ENCODE data around the gene ZC3H7B.

GRCh38 chr22:41314821-41315220 is 13.5 kb downstream of the ZC3H7B start:
- TF ChIP-seq ZNF274 (IDR thresholded peaks at IDR 0.05; ENCODE audit: low read depth, low read length) (no peak), CTCF (IDR thresholded peaks at IDR 0.05 in 2 of 3, conservative IDR thresholded peaks at IDR 0.05 in 1 of 3; ENCODE audit: borderline replicate concordance in 1 of 3, insufficient read depth in 1 of 3, low read depth in 2 of 3, low read length in 2 of 3) (no peak), POLR2A (IDR thresholded peaks at IDR 0.05; ENCODE audit: borderline replicate concordance, extremely low read depth, insufficient read depth, insufficient read length) (no peak), POLR2AphosphoS5 (IDR thresholded peaks at IDR 0.05; ENCODE audit: low read depth, low read length) (no peak), EGR1 (IDR thresholded peaks at IDR 0.05; ENCODE audit: low read depth) (no peak), SRF (IDR thresholded peaks at IDR 0.05; ENCODE audit: low read depth) (no peak), ZFX (IDR thresholded peaks at IDR 0.05) (no peak), CEBPB (IDR thresholded peaks at IDR 0.05; ENCODE audit: low read depth) (no peak), EZH2 (IDR thresholded peaks at IDR 0.05) (no peak), REST (IDR thresholded peaks at IDR 0.05; ENCODE audit: low read depth) (no peak), TCF7L2 (IDR thresholded peaks at IDR 0.05; ENCODE audit: borderline replicate concordance, extremely low read depth, insufficient read depth, insufficient read length) (no peak), YY1 (IDR thresholded peaks at IDR 0.05; ENCODE audit: extremely low read depth, insufficient replicate concordance, low read depth, low read length) (no peak), RAD21 (IDR thresholded peaks at IDR 0.05; ENCODE audit: low read depth) (no peak)
- TF ChIP-seq, protein P1, sequence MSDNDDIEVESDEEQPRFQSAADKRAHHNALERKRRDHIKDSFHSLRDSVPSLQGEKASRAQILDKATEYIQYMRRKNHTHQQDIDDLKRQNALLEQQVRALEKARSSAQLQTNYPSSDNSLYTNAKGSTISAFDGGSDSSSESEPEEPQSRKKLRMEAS (IDR thresholded peaks at IDR 0.05) = no peak

All from HCT116 (cell line).